NCI-H128 (cell line): ENCODE data around the gene LRRC4C.
"Not testable (repeated sequence)": the region's sequence is repeated elsewhere in the genome, so short reads cannot be mapped to it uniquely, and the experiment has no call there.

Experiments used
- DNase-seq: peaks from one replicate; lab custom pipeline; 2025; ENCODE audit not compliant: unreplicated experiment; lab: John Stamatoyannopoulos, UW

Gene LRRC4C

GRCh38 chr11:40522080-40522479, 937.4 kb downstream of the LRRC4C start:
- not testable (repeated sequence) for DNase-seq

GRCh38 chr11:40517122-40517521, 942.3 kb downstream of the LRRC4C start:
- DNase-seq: no peak

- no peak for DNase-seq
These were observed 945.3 kb downstream of the LRRC4C start for GRCh38 chr11:40514124-40514523.

GRCh38 chr11:40513281-40513680, 946.2 kb downstream of the LRRC4C start:
- no peak for DNase-seq

GRCh38 chr11:40508303-40508702, 951.1 kb downstream of the LRRC4C start:
- DNase-seq: no peak

- no peak for DNase-seq
These were observed 953.2 kb downstream of the LRRC4C start for GRCh38 chr11:40506226-40506625.

GRCh38 chr11:40491341-40491740, 968.1 kb downstream of the LRRC4C start:
- no peak for DNase-seq

- DNase-seq: no peak
These were observed 991.7 kb downstream of the LRRC4C start for GRCh38 chr11:40467771-40468170.

GRCh38 chr11:40445391-40445790, 1014.1 kb downstream of the LRRC4C start:
- no peak for DNase-seq

GRCh38 chr11:40444151-40444550, 1015.3 kb downstream of the LRRC4C start:
- DNase-seq: no peak

GRCh38 chr11:40435344-40435743, 1024.1 kb downstream of the LRRC4C start:
- DNase-seq: no peak

GRCh38 chr11:40434926-40435325, 1024.5 kb downstream of the LRRC4C start:
- no peak for DNase-seq

GRCh38 chr11:40432358-40432757, 1027.1 kb downstream of the LRRC4C start:
- DNase-seq: no peak

GRCh38 chr11:40425168-40425567, 1034.3 kb downstream of the LRRC4C start:
- no peak for DNase-seq

GRCh38 chr11:40421208-40421981, 1038.1 kb downstream of the LRRC4C start:
- DNase-seq: no peak

- no peak for DNase-seq
These were observed 1041.8 kb downstream of the LRRC4C start for GRCh38 chr11:40417627-40418026.

GRCh38 chr11:40407355-40407754, 1052.1 kb downstream of the LRRC4C start:
- no peak for DNase-seq

GRCh38 chr11:40405614-40406013, 1053.8 kb downstream of the LRRC4C start:
- no peak for DNase-seq

- DNase-seq: no peak
These were observed 1056.1 kb downstream of the LRRC4C start for GRCh38 chr11:40403321-40403720.

GRCh38 chr11:40401132-40401853, 1058.2 kb downstream of the LRRC4C start:
- DNase-seq: no peak

GRCh38 chr11:40397141-40397540, 1062.3 kb downstream of the LRRC4C start:
- DNase-seq: no peak

- DNase-seq: no peak
These were observed 1065.9 kb downstream of the LRRC4C start for GRCh38 chr11:40393511-40393910.
